Measurements from ENCODE around the gene NBL1.

NBL1 gene

DNA sequence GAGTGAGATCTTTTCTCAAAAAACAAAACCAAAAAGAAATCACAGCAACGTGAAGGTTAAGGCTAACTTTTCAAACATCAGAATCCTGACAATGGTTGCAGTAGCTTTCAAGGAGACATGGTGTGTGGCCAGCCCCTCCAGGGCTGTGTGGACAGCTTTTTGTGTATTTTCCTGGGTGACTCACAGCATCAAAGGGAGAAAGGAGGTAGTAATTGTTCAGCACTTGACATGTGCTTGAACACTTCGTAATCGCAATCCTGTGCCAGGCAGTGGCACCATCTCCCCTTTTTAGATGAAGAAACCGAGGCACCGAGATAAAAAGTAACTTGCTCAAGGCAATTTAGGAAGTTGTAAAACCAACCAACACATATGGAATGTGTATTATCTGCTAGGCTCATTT is 10.3 kb downstream of the NBL1 start:
- DNase-seq (ENCODE audit: low read depth) = peak; percentile 48
- no peak overlapping the region for H3K4me3 ChIP-seq (ENCODE audit: low read length)
- TF ChIP-seq, protein P1, sequence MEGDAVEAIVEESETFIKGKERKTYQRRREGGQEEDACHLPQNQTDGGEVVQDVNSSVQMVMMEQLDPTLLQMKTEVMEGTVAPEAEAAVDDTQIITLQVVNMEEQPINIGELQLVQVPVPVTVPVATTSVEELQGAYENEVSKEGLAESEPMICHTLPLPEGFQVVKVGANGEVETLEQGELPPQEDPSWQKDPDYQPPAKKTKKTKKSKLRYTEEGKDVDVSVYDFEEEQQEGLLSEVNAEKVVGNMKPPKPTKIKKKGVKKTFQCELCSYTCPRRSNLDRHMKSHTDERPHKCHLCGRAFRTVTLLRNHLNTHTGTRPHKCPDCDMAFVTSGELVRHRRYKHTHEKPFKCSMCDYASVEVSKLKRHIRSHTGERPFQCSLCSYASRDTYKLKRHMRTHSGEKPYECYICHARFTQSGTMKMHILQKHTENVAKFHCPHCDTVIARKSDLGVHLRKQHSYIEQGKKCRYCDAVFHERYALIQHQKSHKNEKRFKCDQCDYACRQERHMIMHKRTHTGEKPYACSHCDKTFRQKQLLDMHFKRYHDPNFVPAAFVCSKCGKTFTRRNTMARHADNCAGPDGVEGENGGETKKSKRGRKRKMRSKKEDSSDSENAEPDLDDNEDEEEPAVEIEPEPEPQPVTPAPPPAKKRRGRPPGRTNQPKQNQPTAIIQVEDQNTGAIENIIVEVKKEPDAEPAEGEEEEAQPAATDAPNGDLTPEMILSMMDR (IDR thresholded peaks at IDR 0.05; ENCODE audit: insufficient read depth, low read depth, low read length, missing control alignments) = no peak

DNA sequence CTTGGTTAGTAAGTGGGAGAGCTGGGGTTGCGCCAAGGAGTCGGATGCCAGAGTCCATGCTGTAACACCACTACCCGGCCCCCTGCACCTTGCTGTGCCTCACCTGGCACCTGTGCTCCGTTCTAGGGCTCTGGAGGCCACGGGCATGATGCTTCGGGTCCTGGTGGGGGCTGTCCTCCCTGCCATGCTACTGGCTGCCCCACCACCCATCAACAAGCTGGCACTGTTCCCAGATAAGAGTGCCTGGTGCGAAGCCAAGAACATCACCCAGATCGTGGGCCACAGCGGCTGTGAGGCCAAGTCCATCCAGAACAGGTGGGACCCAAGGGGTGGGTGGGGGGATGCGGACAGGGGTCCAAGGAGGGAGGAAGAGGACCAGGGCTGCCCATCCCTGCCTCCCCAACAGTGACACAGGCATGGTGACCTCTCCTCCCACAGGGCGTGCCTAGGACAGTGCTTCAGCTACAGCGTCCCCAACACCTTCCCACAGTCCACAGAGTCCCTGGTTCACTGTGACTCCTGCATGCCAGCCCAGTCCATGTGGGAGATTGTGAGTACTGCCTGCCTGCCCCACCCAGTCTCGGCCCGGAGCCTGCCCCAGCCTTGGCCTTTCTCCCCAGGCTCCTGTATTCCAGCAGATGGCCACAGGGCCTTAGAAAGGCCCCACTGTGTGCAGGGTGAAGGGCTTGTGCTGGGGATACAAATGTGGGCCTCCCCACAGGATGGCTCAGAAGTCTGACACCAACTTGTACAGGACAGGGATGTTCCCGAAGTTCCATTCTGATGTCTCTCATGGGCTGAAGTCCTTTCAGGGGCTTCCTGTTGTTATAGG is 11.0 kb downstream of the NBL1 start:
- TF ChIP-seq, protein P1 (IDR thresholded peaks at IDR 0.05; ENCODE audit: insufficient read depth, low read depth, low read length, missing control alignments) = no peak
- H3K4me3 ChIP-seq (ENCODE audit: low read length) = no peak overlapping the region
- DNase-seq (ENCODE audit: low read depth) = no peak

DNA sequence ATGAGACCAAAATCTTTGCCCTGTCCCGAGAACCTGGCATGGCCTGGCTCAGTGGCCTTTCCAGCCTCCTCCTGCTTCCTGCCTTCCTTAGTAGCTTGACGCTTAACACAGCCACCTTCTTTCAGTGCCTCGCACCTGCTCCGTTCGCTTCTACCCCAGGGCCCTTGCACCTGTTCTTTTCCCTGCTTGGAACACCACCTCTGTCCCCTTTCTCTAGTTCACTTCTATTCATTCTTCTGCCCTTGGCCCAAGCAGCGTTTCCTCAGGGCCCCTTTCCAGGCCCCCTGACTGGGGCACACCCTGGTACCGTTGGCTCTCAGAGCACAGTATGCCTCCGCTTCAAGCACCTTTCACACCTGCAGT is 11.6 kb downstream of the NBL1 start:
- TF ChIP-seq, protein P1 (IDR thresholded peaks at IDR 0.05; ENCODE audit: insufficient read depth, low read depth, low read length, missing control alignments) = no peak

DNA sequence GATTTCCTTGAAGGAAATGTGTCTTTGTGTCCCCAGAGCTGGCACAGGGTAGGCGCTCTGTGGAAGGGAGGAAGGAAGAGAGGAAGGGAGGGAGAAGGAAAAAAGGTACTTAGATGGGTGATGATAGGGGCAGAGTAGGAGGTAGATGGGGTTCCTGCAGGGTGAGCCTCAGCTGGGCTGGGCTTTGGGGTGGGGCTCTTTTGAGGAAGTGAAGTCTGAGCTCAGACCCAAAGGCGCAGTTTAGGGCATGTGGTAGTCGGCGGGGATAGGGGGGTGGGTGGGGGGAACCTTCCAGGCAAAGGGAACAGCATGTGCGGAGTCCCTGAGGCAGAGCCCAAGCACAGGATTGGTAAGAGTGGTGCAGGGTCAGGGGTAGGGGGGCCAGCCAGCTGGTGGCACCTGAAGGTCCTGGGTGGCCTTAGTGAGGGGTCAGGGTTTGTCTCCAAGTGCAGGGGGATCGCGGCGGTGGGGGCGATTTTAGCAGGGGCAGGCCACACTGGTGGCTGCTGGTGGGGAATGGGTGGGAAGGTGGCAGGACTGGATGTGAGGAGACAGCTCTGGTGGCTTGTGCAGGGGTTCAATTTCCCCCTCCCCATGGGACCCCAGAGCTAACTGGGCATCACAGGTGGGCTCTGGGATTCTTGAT is 12.1 kb downstream of the NBL1 start:
- no peak for DNase-seq (ENCODE audit: low read depth)
- H3K4me3 ChIP-seq (ENCODE audit: low read length) = no peak overlapping the region
- TF ChIP-seq, protein P1 (IDR thresholded peaks at IDR 0.05; ENCODE audit: insufficient read depth, low read depth, low read length, missing control alignments) = no peak

More for the DNA sequence above, 11.6 kb downstream of the NBL1 start:
- no peak for DNase-seq (ENCODE audit: low read depth)
- H3K4me3 ChIP-seq (ENCODE audit: low read length) = no peak overlapping the region

DNA sequence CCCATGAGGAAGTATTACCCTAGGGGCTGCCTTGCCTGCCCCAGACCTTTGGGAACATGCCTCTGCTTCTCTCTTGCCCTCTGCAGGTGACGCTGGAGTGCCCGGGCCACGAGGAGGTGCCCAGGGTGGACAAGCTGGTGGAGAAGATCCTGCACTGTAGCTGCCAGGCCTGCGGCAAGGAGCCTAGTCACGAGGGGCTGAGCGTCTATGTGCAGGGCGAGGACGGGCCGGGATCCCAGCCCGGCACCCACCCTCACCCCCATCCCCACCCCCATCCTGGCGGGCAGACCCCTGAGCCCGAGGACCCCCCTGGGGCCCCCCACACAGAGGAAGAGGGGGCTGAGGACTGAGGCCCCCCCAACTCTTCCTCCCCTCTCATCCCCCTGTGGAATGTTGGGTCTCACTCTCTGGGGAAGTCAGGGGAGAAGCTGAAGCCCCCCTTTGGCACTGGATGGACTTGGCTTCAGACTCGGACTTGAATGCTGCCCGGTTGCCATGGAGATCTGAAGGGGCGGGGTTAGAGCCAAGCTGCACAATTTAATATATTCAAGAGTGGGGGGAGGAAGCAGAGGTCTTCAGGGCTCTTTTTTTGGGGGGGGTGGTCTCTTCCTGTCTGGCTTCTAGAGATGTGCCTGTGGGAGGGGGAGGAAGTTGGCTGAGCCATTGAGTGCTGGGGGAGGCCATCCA is 12.8 kb downstream of the NBL1 start:
- TF ChIP-seq, protein P1 (IDR thresholded peaks at IDR 0.05; ENCODE audit: insufficient read depth, low read depth, low read length, missing control alignments) = no peak
- DNase-seq (ENCODE audit: low read depth) = no peak
- no peak overlapping the region for H3K4me3 ChIP-seq (ENCODE audit: low read length)

DNA sequence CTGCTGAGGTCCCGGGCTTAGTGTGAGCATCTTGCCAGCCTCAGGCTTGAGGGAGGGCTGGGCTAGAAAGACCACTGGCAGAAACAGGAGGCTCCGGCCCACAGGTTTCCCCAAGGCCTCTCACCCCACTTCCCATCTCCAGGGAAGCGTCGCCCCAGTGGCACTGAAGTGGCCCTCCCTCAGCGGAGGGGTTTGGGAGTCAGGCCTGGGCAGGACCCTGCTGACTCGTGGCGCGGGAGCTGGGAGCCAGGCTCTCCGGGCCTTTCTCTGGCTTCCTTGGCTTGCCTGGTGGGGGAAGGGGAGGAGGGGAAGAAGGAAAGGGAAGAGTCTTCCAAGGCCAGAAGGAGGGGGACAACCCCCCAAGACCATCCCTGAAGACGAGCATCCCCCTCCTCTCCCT is 13.4 kb downstream of the NBL1 start:
- TF ChIP-seq, protein P1 (IDR thresholded peaks at IDR 0.05; ENCODE audit: insufficient read depth, low read depth, low read length, missing control alignments) = no peak
- H3K4me3 ChIP-seq (ENCODE audit: low read length) = no peak overlapping the region
- no peak for DNase-seq (ENCODE audit: low read depth)
